ENCODE measurements around the gene PRRC2A.

Gene PRRC2A

GRCh38 chr6:31621991-31622390 is 1.5 kb downstream of the PRRC2A start:
- peak overlapping the region; percentile 91 for H3K27ac ChIP-seq
- no peak for DNase-seq (ENCODE audit: low read depth, low spot score)

GRCh38 chr6:31622684-31623091 is 2.2 kb downstream of the PRRC2A start:
- DNase-seq (ENCODE audit: low read depth, low spot score) = no peak
- H3K27ac ChIP-seq = peak overlapping the region; percentile 91

- no peak overlapping the region for H3K27ac ChIP-seq
- DNase-seq (ENCODE audit: low read depth, low spot score) = no peak
Measured at GRCh38 chr6:31624070-31624469, 3.6 kb downstream of the PRRC2A start.

DNA sequence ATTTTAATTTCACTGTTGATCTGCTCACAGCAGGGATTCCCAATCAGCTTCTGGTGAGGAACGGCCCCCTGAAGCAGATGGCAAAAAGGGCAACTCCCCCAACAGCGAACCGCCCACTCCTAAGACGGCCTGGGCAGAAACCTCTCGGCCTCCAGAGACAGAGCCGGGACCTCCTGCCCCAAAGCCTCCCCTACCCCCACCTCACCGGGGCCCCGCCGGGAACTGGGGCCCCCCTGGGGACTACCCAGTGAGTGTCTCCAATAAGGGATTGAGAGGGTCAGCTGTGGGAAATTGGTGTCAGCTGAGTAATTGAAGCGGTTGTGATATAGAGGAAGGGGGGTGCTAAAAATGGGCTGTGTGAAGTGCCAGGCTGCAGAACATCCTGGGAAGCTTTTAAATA is 6.4 kb downstream of the PRRC2A start:
- H3K27ac ChIP-seq = no peak overlapping the region

DNA sequence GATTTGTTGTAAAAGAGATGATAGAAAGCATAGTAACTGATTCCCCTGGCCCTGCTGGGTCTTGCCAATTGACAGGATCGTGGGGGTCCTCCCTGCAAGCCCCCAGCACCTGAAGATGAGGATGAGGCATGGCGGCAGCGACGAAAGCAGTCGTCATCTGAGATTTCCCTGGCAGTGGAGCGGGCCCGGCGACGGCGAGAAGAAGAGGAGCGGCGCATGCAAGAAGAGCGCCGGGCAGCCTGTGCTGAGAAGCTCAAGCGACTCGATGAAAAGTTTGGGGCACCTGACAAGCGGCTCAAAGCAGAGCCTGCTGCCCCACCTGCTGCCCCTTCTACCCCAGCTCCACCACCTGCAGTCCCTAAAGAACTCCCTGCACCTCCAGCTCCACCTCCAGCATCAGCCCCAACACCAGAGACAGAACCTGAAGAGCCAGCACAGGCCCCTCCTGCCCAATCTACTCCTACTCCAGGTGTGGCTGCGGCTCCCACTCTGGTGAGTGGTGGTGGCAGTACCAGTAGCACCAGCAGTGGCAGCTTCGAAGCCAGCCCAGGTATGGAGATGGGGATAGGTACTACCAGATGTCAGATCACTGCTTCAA is 7.3 kb downstream of the PRRC2A start:
- no peak for DNase-seq (ENCODE audit: low read depth, low spot score)
- no peak overlapping the region for H3K27ac ChIP-seq

More for the DNA sequence above, 6.4 kb downstream of the PRRC2A start:
- DNase-seq (ENCODE audit: low read depth, low spot score) = no peak

- no peak for DNase-seq (ENCODE audit: low read depth, low spot score)
- no peak overlapping the region for H3K27ac ChIP-seq
Measured at GRCh38 chr6:31629014-31629413, 8.5 kb downstream of the PRRC2A start.

DNA sequence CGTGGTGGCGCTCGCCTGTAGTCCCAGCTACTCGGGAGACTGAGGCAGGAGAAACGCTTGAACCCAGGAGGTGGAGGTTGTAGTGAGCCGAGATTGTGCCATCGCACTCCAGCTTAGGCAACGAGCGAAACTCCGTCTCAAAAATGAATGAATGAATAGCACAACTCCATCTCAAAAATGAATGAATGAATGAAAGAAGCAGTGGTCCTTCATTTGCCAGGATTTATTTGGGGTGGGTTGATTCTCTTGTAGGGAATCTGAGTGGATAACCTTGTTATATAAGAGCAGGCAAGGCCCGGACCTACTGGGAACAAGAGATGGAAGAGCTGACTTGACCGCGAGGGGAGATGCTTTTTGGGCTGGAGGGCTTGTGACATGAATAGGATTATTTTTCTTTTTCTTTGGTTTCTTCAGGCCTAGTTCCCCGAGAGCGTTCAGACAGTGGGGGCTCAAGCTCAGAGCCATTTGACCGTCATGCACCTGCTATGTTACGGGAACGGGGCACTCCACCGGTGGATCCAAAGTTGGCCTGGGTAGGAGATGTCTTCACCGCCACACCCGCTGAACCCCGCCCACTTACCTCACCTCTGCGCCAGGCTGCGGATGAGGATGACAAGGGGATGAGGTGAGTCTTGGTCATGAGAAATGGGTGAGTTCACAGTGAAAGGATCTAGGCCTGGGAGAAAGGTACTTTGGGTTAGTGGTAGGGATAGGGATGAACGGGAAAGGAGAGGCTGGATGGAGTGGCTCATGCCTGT is 9.8 kb downstream of the PRRC2A start:
- no peak overlapping the region for H3K27ac ChIP-seq
- DNase-seq (ENCODE audit: low read depth, low spot score) = no peak

GRCh38 chr6:31631209-31631608 is 10.7 kb downstream of the PRRC2A start:
- no peak for DNase-seq (ENCODE audit: low read depth, low spot score)
- no peak overlapping the region for H3K27ac ChIP-seq

GRCh38 chr6:31631681-31632278 is 11.3 kb downstream of the PRRC2A start:
- DNase-seq (ENCODE audit: low read depth, low spot score) = no peak
- H3K27ac ChIP-seq = no peak overlapping the region

GRCh38 chr6:31632279-31632946 is 11.9 kb downstream of the PRRC2A start:
- no peak overlapping the region for H3K27ac ChIP-seq

DNA sequence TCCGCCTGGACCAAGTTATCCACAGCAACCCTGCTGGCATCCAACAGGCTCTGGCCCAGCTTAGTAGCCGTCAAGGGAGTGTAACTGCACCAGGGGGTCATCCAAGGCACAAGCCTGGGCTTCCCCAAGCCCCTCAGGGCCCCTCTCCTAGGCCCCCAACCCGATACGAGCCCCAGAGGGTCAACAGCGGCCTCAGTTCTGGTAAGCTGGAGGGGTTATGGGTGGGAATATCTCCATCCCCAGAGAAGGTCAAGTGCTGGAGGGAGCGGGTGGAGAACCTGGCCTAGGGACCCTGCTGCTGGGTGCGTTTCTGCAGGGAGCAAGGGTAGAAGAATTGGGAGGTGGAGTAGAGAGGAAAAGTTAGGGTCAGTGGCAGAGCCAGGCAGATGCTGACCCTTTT is 12.9 kb downstream of the PRRC2A start:
- no peak overlapping the region for H3K27ac ChIP-seq
- no peak for DNase-seq (ENCODE audit: low read depth, low spot score)

More at GRCh38 chr6:31632279-31632946, 11.9 kb downstream of the PRRC2A start:
- no peak for DNase-seq (ENCODE audit: low read depth, low spot score)

DNA sequence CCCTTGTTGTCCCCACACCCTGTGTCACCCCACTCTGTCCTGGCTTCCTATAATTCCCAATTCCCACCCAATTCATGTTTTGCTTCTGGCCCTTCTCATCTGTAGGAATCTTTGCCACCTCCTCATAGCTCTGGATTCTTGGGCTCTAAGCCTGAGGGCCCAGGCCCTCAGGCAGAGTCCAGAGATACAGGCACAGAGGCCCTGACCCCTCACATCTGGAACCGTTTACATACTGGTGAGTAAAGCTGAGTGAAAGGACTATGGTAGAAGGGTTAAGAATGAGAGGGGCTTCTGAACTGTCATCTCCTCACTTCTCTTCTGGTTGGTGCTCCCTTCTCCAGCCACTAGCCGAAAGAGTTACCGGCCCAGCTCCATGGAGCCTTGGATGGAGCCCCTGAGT is 13.6 kb downstream of the PRRC2A start:
- no peak for DNase-seq (ENCODE audit: low read depth, low spot score)
- H3K27ac ChIP-seq = no peak overlapping the region

- no peak for DNase-seq (ENCODE audit: low read depth, low spot score)
- no peak overlapping the region for H3K27ac ChIP-seq
Measured at GRCh38 chr6:31634969-31635575, 14.6 kb downstream of the PRRC2A start.

DNA sequence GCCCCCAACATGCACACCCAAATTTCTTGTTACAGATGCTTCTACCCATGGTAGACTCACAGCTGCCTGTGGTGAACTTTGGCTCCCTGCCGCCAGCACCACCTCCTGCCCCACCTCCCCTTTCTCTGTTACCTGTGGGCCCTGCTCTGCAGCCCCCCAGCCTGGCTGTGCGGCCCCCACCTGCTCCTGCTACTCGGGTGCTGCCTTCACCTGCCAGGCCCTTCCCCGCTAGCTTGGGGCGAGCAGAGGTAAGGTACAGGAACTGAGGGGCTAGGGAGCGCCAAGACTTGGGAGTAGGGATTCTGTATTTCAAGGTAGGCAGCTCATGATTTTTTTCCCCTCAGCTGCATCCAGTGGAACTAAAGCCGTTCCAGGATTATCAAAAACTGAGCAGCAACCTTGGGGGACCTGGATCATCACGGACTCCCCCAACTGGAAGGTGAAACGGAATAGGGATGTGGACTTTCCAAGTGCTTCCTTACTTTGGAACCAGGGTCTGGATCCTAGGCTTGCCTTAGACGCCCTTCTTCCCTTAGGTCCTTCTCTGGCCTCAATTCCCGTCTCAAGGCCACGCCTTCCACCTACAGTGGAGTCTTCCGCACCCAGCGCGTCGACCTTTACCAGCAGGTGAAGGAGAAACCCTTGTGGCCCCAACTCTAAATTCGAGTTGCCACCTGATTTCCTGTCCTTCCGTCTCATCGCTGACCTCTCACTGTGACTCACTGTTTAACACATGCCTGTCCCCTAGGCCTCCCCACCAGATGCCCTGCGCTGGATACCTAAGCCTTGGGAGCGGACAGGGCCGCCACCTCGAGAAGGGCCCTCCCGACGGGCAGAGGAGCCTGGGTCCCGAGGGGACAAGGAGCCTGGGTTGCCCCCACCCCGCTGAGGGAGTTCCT is 16.4 kb downstream of the PRRC2A start:
- H3K27ac ChIP-seq = no peak overlapping the region
- DNase-seq (ENCODE audit: low read depth, low spot score) = no peak

DNA sequence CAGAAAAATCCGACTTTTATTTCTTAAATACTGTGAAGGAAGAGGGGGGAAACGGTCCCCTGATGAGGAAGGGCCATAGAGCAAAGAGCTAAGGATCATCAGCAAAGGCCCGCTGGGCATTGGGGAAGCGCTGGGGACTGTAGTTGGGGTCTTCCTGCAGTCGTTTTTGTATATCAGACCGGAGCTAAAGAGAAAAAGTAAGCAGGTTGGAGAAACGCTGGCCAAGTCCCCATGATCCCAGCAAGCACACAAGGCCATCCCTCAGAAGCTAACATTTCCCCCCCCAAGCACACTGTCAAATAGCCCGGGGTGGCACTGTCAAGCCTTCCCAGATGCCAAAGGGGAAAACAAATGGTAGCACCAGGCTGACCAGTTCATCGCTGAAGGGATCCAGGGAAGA is 18.5 kb downstream of the PRRC2A start:
- H3K27ac ChIP-seq = no peak overlapping the region
- no peak for DNase-seq (ENCODE audit: low read depth, low spot score)

DNA sequence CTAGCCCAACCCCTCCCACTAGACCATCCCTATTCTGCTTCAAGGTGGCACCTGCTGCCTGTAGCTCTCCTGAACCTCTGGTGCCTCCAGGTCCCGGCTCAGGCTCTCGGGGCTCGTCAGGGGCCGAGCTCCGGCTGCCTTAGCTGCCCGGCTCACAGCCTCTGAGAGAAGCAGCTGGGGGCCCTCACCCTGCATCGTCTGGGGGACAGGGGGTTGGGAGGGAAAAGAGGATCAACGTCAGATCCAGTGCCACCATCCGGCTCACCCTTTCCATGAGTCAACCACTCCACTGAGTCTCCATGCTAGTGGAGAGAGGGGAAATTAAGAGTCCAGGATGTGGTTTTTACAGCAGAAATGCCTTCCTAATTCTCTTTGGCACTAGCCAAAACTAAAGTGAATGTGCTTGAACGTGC is 18.9 kb downstream of the PRRC2A start:
- no peak for DNase-seq (ENCODE audit: low read depth, low spot score)
- H3K27ac ChIP-seq = peak overlapping the region; percentile 21

GRCh38 chr6:31640612-31641011 is 20.1 kb downstream of the PRRC2A start:
- H3K27ac ChIP-seq = no peak overlapping the region
- DNase-seq (ENCODE audit: low read depth, low spot score) = no peak

DNA sequence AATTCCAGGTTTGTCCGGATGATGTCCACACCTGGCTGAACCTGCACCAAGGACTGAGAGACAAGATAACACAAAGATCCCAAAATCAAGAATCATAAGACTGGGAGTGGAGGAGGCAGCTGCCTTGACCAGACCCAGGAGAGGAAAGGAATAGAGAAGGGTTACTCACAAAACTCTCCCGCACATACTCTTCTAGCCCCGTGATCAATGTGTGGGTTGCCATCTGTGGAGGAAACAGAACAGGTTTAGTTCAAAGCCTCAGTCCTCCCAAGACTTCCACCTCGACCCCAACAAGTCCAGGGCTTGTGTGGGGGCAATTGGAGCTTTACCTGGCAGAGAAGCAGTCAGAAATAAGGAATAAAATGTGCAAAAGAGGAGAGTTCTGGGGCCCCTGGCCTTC is 20.9 kb downstream of the PRRC2A start:
- DNase-seq (ENCODE audit: low read depth, low spot score) = no peak
- no peak overlapping the region for H3K27ac ChIP-seq

GRCh38 chr6:31642798-31643570 is 22.5 kb downstream of the PRRC2A start:
- DNase-seq (ENCODE audit: low read depth, low spot score) = no peak
- no peak overlapping the region for H3K27ac ChIP-seq
